ENCODE data around the gene MAP3K3.

The MAP3K3 gene

DNA sequence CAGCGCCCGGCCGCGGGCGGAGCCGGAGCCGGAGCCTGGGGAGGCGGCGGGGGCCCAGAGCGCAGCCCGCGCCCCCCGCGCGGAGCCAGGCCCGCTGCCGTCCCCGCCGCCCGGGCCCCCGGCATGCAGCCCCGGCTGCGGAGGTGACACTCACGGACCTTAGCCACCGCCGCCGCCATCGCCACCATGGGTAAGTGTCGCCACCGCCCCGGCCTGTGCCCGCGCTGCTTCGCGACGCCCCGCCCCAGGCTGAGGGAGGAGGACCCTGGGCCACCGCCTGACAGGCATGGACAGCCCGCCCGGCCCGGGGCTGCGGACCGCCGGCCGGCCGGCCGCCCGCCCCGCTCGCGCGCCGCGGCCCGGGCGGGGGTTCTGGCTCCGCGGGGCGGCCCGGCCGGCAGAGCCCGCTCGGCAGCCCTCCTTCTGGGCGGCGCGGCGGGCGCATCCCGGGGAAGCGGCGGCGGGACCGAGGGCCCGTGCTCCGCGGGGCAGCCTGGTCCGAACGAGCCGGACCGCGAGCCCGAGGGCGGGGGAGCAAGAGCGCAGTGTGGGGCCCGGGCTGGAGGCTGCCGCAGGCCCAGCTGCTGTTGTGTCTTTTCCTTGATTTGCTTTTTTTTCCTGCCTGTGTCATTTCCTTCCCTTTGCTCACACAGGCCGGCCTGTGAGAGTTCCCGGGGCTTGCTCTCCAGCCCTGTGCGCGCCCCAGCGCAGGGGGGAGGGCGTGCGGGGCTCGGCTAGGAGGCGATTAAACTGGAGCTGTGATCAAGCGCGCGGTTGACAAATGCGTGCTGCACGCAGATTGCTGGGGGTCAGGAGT, 565 bp downstream of the MAP3K3 start:
- DNase-seq, result no peak

DNA sequence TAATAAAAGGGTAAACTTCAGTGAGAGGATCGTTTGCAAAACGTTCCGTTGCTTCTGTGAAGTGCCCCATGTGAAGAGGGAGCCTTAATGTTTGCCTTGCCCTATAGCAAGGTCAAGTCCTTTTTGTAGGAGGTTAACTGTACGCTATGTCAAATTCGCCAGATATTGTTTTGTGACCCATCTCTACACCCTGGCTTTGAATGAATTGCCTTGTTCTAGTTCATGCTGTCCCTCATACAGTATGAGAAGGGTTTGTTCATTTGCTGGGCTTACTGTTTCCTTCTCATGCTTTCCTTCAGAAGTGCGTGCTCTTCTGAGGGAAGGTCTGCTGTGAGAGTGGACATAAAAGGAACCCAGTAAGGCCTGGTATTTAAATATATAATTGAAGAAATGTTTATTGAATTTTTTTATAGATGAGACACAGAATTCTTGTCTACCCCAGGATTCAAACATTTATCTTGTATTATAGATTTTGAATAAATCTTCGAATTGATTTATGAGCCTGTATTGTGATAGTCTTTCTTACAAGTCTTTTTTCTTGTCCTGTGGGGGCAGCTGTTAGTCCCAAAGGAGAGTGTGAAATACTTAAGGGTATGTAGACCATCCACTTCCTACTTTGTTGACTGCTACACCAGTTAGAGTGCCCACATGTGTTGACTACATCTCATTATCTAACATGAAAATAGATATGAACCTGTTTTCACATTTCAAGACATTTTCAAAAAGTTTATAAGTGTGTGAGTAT, 1.7 kb downstream of the MAP3K3 start:
- DNase-seq, result no peak

DNA sequence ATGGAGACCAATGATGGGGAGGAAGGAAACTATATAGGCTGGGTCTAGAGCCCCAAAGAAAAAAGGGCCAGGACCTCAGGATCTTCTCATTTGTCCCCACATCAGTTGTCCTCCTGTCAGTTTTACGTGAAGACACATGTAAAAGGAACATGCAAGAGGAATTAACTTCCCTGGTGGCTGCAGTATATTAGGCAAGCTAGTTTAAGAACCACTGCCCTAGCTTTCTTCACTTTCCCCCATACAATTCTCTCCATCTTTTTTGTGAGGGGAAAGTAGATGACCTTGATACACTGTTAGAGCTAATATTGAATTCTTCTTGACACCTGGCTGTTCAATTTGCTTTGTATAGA, 2.3 kb downstream of the MAP3K3 start:
- no peak for DNase-seq

DNA sequence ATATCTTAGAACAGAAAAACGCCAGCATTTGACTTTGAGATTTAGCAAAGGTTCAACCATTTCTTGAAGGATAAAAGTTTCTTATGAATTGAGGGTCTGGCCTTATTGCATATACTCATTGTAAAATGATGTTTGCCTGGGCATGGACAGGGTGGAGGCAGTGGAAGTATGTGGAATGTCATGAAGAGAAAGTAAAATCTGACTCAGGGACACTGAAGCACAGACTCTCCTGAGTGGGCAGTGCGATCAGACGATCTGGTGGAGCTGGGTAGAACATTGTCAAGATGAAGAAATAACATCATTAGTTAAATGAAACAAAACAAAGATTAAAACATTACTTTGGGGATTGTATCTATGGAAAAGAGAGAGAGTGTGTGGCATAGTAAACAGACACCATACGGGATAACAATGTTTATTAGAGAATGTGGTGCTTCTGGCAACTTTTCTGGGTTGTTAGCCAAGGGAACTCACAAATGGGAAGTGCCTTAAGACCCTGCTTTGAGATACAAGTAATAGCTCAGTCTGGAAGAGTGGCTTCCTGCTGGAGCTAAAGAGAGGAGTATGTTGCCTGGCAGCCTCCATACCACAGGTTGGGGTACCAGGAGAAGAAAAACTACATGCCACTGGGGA, 4.4 kb downstream of the MAP3K3 start:
- no peak for DNase-seq

DNA sequence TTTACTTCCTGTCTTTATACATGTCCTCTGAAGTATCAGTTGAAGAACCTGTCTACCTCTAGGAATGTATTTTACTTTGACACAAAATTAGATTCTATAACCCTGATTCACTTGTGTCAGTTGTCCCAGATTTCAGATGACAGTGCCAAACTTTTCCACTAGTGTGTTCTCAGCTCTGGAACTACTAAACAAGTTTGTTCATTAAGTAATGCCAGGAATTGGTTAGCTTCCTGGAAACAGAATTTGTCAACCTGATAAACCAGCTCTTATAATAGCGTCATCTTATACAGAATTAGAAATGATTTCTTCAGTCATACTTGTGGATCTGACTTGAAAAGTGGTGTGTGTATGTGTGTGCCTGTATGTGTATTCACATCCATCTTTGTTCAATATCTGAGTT, 7.4 kb downstream of the MAP3K3 start:
- DNase-seq, result no peak

DNA sequence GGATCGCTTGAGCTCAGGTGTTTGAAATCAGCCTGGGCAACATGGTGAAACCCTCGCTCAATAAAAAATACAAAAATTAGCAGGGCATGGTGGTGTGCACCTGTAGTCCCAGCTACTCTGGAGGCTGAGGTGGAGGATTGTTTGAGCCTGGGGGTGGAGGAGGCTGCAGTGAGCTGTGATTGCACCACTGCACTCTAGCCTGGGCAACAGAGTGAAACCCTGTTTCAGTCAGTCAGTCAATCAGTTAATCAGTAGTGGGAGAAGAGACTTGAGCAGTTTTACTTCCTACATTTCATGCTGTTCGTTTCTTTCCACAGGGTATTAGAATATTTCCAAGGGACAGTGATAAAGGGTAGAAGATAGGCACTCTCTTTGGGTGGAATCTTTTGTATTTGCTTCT, 8.8 kb downstream of the MAP3K3 start:
- no peak for DNase-seq

DNA sequence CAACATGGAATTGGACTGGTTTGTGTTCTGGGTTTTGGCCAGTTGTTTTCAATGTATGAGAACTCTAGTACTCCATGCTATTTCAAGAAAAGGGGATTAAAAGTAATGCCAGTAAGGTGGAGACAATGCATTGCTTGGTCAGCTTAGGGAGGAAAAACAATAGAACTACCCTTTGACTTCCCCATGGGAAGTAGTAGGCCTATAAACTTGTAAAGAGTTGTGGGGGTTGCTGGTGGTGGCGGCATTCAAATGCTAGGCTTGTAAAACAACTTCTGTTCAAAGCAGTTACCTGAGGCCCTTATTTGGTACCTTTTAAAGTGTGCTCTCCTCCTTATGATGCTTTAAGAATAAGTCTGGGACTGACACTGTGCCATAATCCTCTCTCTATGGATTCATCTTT, 9.4 kb downstream of the MAP3K3 start:
- no peak for DNase-seq

DNA sequence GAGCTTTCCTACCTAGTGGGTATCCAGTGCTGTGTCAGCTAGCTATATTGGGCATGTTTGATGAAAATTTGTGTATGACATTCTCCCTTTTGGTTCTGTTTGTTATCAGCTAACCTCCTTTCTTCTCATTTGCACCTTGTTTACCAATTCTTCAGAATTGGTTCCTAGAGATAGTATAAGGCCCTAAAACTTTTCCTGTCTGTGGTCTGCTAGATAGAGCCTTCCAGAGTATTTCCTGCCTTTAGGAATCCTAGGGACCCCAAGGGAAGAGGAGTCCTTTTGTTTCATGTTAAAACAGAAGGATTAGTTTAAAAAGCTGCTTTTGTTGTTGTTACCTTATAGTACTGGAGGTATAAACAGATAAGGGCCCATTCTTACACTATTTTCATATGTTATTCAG, 11.5 kb downstream of the MAP3K3 start:
- DNase-seq, result no peak

DNA sequence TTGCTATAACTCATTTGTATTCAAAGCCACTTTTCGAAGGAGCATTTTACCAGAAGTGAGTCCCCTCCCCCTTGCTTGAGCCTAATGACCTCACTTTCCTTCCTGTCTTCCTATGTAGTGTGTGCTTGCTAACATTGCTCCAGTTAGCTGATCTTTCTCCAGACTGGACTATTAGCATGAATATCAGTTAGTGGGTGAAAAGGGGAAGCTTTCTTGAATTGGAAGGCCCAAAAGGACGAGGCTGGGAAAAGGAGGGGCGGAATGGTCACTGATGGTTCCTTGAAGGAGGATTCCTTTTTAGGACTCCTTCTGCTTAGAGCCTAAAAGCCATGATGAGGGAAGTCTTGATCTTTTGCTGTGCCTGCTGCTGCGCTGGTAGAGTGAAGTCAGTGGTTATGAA, 11.9 kb downstream of the MAP3K3 start:
- DNase-seq, result no peak

DNA sequence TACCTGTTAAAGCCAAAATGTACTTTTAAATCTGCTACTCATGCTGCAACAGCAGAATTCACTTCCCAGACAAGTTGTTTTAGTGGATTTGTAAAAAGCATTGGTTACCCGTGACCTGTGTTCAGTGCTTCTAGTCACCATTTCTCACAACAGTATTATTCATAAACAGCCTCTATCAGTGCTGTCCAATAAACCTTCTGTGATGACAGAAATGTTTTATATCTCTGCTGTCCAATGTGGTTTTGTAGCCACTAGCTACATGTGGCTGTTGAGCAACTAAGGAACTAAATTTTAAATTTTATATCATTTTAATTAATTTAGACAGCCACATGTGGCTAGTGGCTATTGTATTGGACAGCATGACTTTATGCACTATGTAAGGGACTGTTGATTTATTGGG, 12.6 kb downstream of the MAP3K3 start:
- DNase-seq, result no peak

DNA sequence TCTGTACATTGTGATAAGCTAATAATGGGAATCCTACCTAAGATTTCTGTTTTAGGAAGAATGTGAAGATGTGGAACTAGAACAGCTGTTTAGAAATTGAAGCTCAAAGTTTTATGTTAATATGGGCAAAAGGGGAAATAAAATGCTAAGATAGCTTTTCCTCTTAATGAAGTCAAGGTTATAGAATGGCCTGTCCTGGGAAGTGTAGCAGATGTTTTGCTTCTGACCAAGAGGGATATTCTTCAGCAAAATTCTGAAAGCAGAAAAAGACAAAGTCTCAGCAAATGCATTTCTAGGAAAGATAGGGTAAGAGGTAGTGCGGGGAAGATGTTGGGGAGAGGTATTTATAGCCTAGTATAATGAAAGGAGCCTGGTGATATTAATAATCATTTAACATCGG, 13.1 kb downstream of the MAP3K3 start:
- DNase-seq, result no peak

DNA sequence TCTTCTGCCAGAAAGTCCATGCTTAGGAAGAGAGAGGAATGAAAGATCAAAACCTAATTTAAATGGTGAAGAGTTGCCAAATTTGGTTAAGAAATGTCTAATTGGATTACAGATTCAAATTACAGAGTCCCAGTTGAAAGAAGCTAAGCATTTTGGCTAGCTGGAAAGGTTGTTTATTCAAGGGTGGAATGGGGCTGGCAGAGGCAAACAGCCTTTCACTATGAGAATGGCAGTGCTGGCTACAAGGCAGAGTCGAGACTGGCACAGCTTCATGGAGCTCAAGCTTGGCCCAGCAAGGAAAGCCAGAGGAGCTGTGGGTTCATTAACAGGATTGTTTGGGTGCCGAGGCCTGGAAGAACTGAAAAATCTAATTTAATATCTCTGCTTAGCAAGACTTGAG, 13.6 kb downstream of the MAP3K3 start:
- no peak for DNase-seq

DNA sequence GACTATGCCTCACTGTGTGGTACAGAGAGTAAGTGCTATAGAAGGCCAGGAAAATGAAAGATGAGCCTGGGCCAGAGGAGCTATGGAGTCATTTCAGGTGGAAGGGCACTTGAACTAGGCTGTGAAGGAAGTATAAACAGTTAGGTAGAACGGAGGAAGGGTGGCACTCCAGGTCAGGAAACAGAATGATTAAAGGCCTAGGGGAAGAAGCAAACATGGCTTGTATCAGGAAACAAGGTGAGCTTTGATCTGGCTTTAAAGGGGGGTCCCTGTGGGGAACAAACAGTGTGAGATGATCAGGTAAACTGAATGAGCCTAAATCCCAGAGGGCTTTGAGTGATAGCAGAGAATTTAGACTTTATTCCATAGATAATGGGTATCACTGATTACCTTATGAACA, 16.9 kb downstream of the MAP3K3 start:
- no peak for DNase-seq

DNA sequence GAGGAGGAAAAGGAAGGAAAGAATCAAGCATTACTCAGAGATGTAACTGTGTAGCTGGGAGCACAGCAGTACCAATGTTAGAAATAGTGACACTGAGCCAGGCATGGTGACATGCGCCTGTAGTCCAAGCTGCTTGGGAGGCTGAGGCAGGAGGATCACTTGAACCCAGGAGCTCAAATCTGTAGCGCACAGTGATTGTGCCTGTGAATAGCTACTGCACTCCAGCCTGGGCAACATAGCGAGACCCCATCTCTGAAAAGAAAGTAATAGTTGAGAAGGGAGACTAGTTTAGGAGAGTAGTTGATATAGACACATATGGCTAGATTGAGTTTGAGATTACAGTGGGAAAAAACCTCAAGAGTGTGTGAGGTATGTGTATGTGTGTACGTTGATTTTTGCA, 17.8 kb downstream of the MAP3K3 start:
- no peak for DNase-seq

DNA sequence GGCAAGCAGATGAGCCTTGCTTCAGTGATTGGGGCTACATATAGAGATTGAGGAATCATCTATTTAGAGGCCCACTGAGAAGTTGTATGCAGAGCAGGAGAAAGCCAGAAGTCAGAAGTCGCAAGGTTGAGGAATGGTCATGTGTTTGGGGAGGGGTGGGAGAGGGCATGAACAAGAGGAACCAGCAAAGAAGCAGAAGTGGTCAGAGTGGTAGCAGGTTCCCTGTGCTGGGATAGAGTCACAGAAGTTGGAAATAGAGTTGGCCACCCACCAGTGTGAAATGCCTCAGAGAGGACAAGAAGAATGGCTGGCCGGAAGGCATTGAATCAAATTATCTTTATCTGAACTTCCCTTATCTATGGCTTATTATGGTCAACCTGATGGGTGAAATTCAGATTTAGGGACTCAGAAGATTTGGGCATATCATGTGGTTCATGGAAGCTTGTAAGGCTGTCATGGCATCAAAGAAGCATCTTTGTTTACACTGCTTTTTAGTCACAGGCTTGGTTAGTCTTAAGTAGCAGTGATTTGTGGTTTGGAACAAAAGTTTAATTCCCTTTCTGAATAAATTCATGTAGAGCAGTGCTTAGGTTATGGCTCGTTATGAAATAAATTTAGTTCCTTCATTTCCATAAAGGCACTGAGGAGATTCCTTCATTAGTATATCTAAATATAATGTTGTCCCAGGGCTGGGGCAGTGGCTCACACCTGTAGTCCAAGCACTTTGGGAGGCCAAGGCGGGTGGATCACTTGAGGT, 19.7 kb downstream of the MAP3K3 start:
- no peak for DNase-seq

DNA sequence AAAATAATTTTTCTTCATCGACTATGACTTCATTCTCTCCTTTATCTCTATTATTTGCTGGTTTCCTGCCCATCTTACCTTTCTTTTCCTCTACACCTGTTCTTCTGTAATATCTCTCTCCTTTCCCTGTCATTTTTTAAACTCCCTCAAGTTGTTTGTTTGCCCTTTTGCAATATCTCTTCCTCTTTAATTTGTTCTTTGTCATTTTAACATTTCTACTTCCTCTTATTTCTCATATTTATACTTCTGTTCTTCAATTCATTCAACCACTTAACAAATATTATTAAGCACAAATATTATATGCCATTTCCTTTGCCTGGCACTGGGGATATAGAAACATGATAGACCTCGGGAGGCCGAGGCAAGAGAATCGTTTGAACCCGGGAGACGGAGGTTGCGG, 22.6 kb downstream of the MAP3K3 start:
- no peak for DNase-seq

DNA sequence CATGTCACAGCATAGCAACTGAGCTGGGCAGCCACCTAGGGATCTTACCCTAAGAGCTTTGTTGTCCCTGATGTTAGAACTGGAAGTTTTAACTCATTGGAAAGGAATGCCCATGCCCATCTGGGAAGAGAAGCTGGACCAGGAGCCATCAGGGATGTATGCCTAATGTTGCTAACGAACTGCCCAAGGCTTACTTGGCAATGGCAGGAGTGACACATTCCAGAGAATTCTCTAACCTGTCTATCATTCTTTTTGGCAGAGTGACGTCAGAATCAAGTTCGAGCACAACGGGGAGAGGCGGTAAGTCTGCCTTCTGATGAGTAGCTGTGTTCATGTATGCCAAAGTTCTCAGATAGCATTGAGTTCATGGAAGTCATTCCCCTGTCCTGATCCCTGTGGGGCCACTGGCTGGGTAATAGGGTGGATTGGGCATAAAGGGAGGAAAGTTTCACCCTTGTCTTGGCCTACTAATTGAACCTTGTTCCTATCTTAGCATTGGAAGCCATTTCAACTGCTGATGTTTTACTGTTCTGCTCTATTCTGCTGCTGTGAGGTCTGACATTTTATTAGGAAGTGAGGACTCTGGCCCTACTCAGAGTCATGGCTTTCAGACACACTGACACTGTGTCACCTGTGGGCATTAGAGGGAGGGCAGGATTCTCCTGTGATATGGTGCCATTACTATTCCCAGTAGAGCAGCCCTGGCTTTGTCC, 23.7 kb downstream of the MAP3K3 start:
- DNase-seq, result no peak

DNA sequence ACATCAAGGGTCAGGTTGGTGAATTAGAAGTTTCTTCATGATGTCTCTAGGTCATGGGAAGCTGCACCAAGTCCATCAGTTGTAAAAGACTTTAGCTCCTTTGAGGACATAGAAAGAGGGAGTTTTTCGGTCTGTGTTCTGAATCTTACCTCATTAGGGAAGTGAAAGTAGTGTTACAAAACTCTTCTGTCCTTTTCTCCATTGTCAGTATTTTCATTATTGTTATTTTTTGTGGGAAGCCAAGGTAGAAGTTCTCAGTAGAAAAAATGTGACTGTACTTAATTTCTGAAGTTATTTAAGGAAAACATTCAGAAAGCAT, 24.2 kb downstream of the MAP3K3 start:
- DNase-seq, result no peak

DNA sequence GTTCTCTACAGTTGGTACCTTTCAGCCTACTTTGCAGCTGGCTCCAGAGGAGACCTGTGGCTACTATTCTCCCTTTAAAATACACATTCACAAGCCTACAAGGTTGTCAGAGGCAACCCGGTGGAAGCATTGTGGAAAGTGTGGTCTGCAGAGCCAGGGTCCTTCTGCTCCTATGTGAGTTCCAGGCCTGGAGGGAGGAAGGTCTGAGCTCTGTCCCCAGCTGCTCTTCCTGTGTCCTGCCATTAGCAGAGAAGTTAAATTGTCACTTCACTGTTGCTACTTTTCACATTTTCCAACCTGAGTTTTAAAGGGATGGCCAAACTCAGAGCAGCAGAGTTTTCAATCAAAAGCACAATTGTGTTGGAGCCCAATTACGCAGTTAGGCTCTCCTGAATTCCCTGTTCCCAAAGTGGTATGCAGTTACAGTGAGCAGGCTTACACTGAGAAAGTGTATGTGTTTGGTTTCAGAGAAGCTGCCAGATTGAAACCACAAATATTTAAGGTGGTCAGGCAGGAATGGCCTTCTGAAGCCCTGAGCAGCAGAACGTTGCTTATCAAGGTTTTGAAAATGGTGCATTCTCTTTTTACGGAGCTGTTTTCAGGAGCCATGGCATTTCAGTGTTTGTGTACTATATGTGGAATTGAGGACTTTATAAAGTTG, 25.0 kb downstream of the MAP3K3 start:
- DNase-seq, result no peak

DNA sequence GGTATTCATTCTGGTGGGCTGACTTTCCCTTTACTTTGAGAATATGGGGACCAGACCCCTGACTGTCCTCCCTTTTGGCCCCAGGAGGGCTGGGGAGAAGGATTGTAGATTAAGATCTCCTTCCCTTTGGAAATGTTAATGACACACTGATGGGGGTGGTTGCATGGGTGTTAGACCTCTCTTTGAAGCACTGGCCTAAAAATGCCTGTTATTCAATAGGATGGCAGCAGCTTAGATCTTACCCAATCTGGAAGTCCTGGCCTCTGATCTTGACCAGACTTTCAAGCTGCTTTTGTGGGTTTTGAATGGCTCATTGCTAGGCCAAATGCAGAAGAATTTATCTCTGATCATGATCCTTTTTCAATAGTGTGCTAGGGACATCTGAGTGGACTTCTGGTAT, 25.7 kb downstream of the MAP3K3 start:
- DNase-seq, result no peak

DNA sequence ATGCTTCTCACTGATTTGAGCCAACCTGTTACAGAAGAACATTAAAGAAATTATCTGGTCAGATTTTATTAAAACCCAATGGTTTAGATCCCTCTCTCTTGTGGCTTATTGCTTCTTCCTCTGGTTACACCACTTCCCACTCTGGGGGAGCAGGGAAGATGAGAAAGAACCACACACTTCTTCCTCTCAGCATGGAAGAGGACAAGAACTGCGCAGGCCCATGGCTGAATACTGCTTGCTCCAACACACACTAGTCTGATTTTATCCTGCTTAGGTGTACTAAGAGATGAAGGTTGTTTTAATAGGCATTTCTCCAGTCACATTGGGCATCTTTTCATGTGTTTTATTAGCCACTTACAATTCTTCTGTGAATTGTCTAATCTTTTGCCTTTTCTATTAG, 27.6 kb downstream of the MAP3K3 start:
- DNase-seq, result no peak

DNA sequence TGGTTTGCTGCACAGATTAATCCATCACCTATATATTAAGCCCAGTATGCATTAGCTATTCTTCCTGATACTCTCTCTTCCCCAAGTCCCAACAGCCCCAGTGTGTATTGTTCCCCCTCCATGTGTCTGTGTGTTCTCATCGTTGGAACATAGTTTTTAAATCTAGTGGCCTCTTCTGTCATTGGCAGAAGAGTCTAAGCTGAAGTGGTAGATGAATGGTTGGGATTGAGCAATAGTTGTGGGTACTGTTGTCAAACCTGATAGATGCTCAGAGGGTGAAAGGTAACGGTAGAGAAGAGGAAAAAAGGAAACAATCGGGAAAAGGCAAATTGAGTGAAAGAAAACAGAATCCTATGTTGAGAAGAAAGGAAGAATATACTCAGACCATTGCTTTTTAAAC, 29.9 kb downstream of the MAP3K3 start:
- DNase-seq, result no peak

DNA sequence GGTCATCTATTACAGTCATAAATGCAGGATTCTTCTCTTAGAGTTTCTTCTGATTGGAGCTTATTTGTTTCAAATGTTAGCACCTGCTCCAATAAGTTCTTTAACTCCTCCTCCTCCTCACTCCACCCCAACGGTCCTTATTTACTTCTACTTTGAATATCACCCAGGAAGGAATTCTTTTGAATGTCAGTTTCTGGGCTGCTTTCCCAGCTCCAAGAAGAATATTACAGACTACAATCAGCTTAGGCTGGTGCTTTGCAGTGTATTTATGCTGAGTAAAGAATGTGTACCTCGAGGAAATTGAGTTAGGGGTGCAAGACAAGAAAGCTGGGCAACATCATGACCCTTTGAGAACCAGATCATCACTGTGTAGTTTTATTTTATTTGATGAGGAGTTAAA, 30.8 kb downstream of the MAP3K3 start:
- no peak for DNase-seq

Measured in NCI-H187 treated with DMSO at 0.1 percent for 48 hours (cell line).